ENCODE measurements around the gene CCK. TPM values are rescaled to one million over a fixed set of nuclear protein-coding genes. Genes with fewer than 3 reads are reported as not detected.

Gene CCK
- total and polyA plus RNA-seq, 4 donors: 0.25 TPM; not detected in 3

DNA sequence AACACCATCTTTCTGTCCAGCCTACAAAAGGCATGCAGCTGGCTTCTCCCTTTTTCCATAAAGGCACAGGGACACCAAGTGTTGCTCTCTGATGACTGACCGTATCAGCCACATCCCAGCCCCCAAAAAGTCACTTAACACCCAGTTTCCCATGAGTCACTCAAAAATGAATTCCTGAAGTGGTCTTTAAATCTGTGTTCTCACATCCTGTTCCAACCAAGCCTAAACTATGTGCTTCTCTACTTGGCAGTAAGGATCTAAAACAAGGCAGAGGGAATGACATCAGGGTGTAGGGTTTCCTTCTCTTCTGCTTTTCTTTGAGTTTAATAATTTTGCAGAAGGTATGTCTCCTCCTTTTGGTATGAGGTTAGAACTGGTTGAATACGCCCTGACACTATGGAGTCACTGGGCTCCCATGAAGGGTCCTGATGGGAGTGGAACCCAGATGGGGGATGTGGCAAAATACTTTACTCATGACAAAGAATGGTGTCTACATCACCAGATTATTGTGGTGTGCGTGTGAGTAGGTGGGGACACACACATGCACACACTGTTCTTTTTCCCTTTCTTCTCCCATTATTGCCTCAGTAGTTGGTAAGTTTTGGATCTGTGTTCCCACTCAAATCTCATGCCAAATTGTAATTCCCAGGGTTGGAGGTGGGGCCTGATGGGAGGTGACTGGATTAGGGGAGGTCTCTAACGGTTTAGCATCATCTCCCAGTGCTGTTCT is 35.6 kb upstream of the CCK start:
- WGBS: 47% methylated on average over 4 of the region's 4 CpGs
- TF ChIP-seq NR2F2 (IDR thresholded peaks at IDR 0.05) (no peak), FOXA2 (IDR thresholded peaks at IDR 0.05) (no peak), TAF1 (conservative IDR thresholded peaks at IDR 0.05) (no peak), GABPA (IDR thresholded peaks at IDR 0.05 in 1 of 2, conservative IDR thresholded peaks at IDR 0.05 in 1 of 2) (no peak), YY1 (IDR thresholded peaks at IDR 0.05) (no peak), RXRA (IDR thresholded peaks at IDR 0.05) (no peak), SP1 (IDR thresholded peaks at IDR 0.05) (no peak), EGR1 (IDR thresholded peaks at IDR 0.05; ENCODE audit: low read depth in 2 of 2) (no peak), FOXA1 (IDR thresholded peaks at IDR 0.05) (no peak)
- TF ChIP-seq, protein P1, sequence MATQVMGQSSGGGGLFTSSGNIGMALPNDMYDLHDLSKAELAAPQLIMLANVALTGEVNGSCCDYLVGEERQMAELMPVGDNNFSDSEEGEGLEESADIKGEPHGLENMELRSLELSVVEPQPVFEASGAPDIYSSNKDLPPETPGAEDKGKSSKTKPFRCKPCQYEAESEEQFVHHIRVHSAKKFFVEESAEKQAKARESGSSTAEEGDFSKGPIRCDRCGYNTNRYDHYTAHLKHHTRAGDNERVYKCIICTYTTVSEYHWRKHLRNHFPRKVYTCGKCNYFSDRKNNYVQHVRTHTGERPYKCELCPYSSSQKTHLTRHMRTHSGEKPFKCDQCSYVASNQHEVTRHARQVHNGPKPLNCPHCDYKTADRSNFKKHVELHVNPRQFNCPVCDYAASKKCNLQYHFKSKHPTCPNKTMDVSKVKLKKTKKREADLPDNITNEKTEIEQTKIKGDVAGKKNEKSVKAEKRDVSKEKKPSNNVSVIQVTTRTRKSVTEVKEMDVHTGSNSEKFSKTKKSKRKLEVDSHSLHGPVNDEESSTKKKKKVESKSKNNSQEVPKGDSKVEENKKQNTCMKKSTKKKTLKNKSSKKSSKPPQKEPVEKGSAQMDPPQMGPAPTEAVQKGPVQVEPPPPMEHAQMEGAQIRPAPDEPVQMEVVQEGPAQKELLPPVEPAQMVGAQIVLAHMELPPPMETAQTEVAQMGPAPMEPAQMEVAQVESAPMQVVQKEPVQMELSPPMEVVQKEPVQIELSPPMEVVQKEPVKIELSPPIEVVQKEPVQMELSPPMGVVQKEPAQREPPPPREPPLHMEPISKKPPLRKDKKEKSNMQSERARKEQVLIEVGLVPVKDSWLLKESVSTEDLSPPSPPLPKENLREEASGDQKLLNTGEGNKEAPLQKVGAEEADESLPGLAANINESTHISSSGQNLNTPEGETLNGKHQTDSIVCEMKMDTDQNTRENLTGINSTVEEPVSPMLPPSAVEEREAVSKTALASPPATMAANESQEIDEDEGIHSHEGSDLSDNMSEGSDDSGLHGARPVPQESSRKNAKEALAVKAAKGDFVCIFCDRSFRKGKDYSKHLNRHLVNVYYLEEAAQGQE (IDR thresholded peaks at IDR 0.05): no peak
- TF ChIP-seq, protein P2, sequence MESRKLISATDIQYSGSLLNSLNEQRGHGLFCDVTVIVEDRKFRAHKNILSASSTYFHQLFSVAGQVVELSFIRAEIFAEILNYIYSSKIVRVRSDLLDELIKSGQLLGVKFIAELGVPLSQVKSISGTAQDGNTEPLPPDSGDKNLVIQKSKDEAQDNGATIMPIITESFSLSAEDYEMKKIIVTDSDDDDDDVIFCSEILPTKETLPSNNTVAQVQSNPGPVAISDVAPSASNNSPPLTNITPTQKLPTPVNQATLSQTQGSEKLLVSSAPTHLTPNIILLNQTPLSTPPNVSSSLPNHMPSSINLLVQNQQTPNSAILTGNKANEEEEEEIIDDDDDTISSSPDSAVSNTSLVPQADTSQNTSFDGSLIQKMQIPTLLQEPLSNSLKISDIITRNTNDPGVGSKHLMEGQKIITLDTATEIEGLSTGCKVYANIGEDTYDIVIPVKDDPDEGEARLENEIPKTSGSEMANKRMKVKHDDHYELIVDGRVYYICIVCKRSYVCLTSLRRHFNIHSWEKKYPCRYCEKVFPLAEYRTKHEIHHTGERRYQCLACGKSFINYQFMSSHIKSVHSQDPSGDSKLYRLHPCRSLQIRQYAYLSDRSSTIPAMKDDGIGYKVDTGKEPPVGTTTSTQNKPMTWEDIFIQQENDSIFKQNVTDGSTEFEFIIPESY (IDR thresholded peaks at IDR 0.05): no peak
- TF ChIP-seq, protein P3, sequence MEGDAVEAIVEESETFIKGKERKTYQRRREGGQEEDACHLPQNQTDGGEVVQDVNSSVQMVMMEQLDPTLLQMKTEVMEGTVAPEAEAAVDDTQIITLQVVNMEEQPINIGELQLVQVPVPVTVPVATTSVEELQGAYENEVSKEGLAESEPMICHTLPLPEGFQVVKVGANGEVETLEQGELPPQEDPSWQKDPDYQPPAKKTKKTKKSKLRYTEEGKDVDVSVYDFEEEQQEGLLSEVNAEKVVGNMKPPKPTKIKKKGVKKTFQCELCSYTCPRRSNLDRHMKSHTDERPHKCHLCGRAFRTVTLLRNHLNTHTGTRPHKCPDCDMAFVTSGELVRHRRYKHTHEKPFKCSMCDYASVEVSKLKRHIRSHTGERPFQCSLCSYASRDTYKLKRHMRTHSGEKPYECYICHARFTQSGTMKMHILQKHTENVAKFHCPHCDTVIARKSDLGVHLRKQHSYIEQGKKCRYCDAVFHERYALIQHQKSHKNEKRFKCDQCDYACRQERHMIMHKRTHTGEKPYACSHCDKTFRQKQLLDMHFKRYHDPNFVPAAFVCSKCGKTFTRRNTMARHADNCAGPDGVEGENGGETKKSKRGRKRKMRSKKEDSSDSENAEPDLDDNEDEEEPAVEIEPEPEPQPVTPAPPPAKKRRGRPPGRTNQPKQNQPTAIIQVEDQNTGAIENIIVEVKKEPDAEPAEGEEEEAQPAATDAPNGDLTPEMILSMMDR (IDR thresholded peaks at IDR 0.05; ENCODE audit: low read depth, low read length, missing input control): no peak

DNA sequence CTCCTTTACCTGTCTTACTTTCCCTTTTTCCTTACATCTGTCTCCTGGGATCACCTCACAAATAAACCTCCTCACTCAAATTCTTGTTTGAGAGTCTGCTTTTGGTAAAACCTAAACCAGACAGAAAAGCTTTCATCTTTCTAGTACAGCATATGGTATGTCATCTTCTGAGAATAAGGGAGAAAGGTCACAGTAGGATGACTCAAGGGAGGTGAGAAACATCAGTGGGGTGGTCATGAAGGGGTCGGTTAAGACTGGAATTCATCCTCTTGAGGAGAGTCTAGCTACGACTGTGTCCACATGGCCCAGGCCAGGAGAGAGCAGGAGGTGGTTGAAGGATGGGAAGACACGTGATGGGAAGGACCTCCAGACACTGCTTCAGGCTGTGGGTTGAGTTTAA is 34.8 kb upstream of the CCK start:
- H3K9me3 ChIP-seq (ENCODE audit: control insufficient read depth in 4 of 4, low read length in 3 of 4): no peaks in the 10 kb centered on the region
- no peak for DNase-seq (ENCODE audit: low spot score)
- no peaks in the 10 kb centered on the region for H3K36me3 ChIP-seq (ENCODE audit: control insufficient read depth in 4 of 4, insufficient read depth in 3 of 4, low read depth in 1 of 4, low read length in 3 of 4)
- H3K9ac ChIP-seq (ENCODE audit: low read depth in 1 of 2, low read length in 2 of 2): no peak overlapping the region
- H3K27me3 ChIP-seq (ENCODE audit: control insufficient read depth in 4 of 4, insufficient read depth in 4 of 4, low read length in 3 of 4): no peaks in the 10 kb centered on the region
- H3K4me3 ChIP-seq (ENCODE audit: low read depth in 1 of 3, low read length in 3 of 3): no peak overlapping the region
- 58% methylated on average over 3 of the region's 3 CpGs for WGBS
- H3K27ac ChIP-seq (ENCODE audit: low read depth in 1 of 2, low read length in 2 of 2): no peak overlapping the region
- no peaks in the 10 kb centered on the region for H3K4me1 ChIP-seq (ENCODE audit: control insufficient read depth in 4 of 4, insufficient read depth in 4 of 4, low read length in 3 of 4)
- TF ChIP-seq, protein P4, sequence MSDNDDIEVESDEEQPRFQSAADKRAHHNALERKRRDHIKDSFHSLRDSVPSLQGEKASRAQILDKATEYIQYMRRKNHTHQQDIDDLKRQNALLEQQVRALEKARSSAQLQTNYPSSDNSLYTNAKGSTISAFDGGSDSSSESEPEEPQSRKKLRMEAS (IDR thresholded peaks at IDR 0.05): no peak
- TF ChIP-seq, protein P1 (IDR thresholded peaks at IDR 0.05): no peak
- TF ChIP-seq, protein P3 (IDR thresholded peaks at IDR 0.05; ENCODE audit: low read depth, low read length, missing input control): no peak
- TF ChIP-seq NR2F2 (IDR thresholded peaks at IDR 0.05) (no peak), RAD21 (IDR thresholded peaks at IDR 0.05) (no peak), FOXA1 (IDR thresholded peaks at IDR 0.05) (no peak), JUND (IDR thresholded peaks at IDR 0.05) (no peak), HNF4G (IDR thresholded peaks at IDR 0.05) (no peak), EGR1 (IDR thresholded peaks at IDR 0.05; ENCODE audit: low read depth in 2 of 2) (no peak), SP1 (IDR thresholded peaks at IDR 0.05) (no peak), YY1 (IDR thresholded peaks at IDR 0.05) (no peak), GABPA (IDR thresholded peaks at IDR 0.05 in 1 of 2, conservative IDR thresholded peaks at IDR 0.05 in 1 of 2) (no peak)
- TF ChIP-seq, protein P5, sequence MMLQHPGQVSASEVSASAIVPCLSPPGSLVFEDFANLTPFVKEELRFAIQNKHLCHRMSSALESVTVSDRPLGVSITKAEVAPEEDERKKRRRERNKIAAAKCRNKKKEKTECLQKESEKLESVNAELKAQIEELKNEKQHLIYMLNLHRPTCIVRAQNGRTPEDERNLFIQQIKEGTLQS (IDR thresholded peaks at IDR 0.05): no peak

More for the DNA sequence above, 35.6 kb upstream of the CCK start:
- Histone ChIP-seq H3K4me3 (ENCODE audit: low read depth in 1 of 3, low read length in 3 of 3) (no peak overlapping the region), H3K36me3 (ENCODE audit: control insufficient read depth in 4 of 4, insufficient read depth in 3 of 4, low read depth in 1 of 4, low read length in 3 of 4) (no peaks in the 10 kb centered on the region), H3K27me3 (ENCODE audit: control insufficient read depth in 4 of 4, insufficient read depth in 4 of 4, low read length in 3 of 4) (no peaks in the 10 kb centered on the region), H3K9me3 (ENCODE audit: control insufficient read depth in 4 of 4, low read length in 3 of 4) (no peaks in the 10 kb centered on the region), H3K27ac (ENCODE audit: low read depth in 1 of 2, low read length in 2 of 2) (no peak overlapping the region), H3K9ac (ENCODE audit: low read depth in 1 of 2, low read length in 2 of 2) (no peak overlapping the region), H3K4me1 (ENCODE audit: control insufficient read depth in 4 of 4, insufficient read depth in 4 of 4, low read length in 3 of 4) (no peaks in the 10 kb centered on the region)
- no peak for DNase-seq (ENCODE audit: low spot score)
